IMR-90 (cell line): ENCODE measurements around the gene RAP1GAP2. TPM values are rescaled to one million over a fixed set of nuclear protein-coding genes. Genes with fewer than 3 reads are reported as not detected.
"Not testable (repeated sequence)": the region's sequence is repeated elsewhere in the genome, so short reads cannot be mapped to it uniquely, and the experiment has no call there.

Experiments
- ATAC-seq: fragments of 200-7000 bp; cut with Tn5 transposase; 2 replicates; pipeline ENCODE4 v1.9.1; 2020; ENCODE audit warnings: low read depth, mild to moderate bottlenecking, moderate library complexity
- BruUV-seq: library from RNA; stranded (reverse); fragments of 400-500 nt; replicated peaks from 2 replicates; lab custom pipeline; 2021; lab: Mats Ljungman, UMichigan
- CTCF ChIA-PET: fragments of 300-600 bp; formaldehyde crosslinking; extraction: SDS; loops from one replicate; lab custom pipeline; 2021; ENCODE audit warnings: antibody characterized with exemption; lab: Yijun Ruan, JAX
- POLR2A ChIA-PET: fragments of 300-600 bp; sonication (Branson Sonifier 250); formaldehyde crosslinking; loops from one replicate; lab custom pipeline; 2022; ENCODE audit warnings: antibody characterized with exemption; ENCODE audit not compliant: unreplicated experiment; lab: Charles Lee
- DNase-seq: peaks from one replicate; pipeline ENCODE4 v3.0.0; 2013
- H2AFZ ChIP-seq: replicated peaks from 2 replicates; pipeline ENCODE3; 2013; ENCODE audit warnings: low read length, mild to moderate bottlenecking; ENCODE audit not compliant: poor library complexity
- H2AK5ac ChIP-seq: 2 replicates; pipeline ENCODE4 v1.6.1; 2013; ENCODE audit warnings: low read depth, low read length, inconsistent platforms
- H2AK9ac ChIP-seq: replicated peaks from 2 replicates; pipeline ENCODE3; 2013; ENCODE audit warnings: mild to moderate bottlenecking, low read depth, low read length, moderate library complexity; ENCODE audit not compliant: poor library complexity
- H2BK120ac ChIP-seq: 2 replicates; pipeline ENCODE4 v1.6.1; 2013; ENCODE audit warnings: low read depth, low read length, inconsistent platforms
- H2BK15ac ChIP-seq: 3 replicates; pipeline ENCODE4 v1.6.1; 2013; ENCODE audit warnings: low read depth, low read length, inconsistent platforms
- H2BK20ac ChIP-seq: 2 replicates; pipeline ENCODE4 v1.6.1; 2013; ENCODE audit warnings: low read depth, mild to moderate bottlenecking, inconsistent platforms, low read length, moderate library complexity
- H2BK5ac ChIP-seq: 2 replicates; pipeline ENCODE4 v1.6.1; 2013; ENCODE audit warnings: mild to moderate bottlenecking, low read depth, low read length, inconsistent platforms; ENCODE audit not compliant: poor library complexity, severe bottlenecking
- H3K14ac ChIP-seq: replicated peaks from 2 replicates; pipeline ENCODE4 v1.6.1; 2013; ENCODE audit warnings: low read depth, low read length, inconsistent platforms
- H3K18ac ChIP-seq: 2 replicates; pipeline ENCODE4 v1.6.1; 2013; ENCODE audit warnings: low read depth, low read length, control low read depth
- H3K23ac ChIP-seq: 2 replicates; pipeline ENCODE4 v1.6.1; 2013; ENCODE audit warnings: low read depth, low read length, inconsistent platforms
- H3K27ac ChIP-seq: 2 replicates; pipeline ENCODE4 v1.5.1; 2013; ENCODE audit warnings: mild to moderate bottlenecking, control low read depth, low read length; ENCODE audit not compliant: insufficient read depth
- H3K27me3 ChIP-seq: 2 replicates; pipeline ENCODE4 v1.6.1; 2013; ENCODE audit warnings: low read length; ENCODE audit not compliant: control insufficient read depth, insufficient read depth
- H3K36me3 ChIP-seq: 2 replicates; pipeline ENCODE4 v1.6.1; 2013; ENCODE audit warnings: low read length, mixed read lengths; ENCODE audit not compliant: control insufficient read depth, insufficient read depth
- H3K4ac ChIP-seq: 2 replicates; pipeline ENCODE4 v1.6.1; 2013; ENCODE audit warnings: low read depth, low read length, inconsistent platforms
- H3K4me1 ChIP-seq: 2 replicates; pipeline ENCODE4 v1.6.1; 2013; ENCODE audit warnings: low read length, mixed read lengths; ENCODE audit not compliant: control insufficient read depth, insufficient read depth
- H3K4me2 ChIP-seq: 2 replicates; pipeline ENCODE4 v1.6.1; 2013; ENCODE audit warnings: low read depth, mild to moderate bottlenecking, control low read depth, low read length, moderate library complexity
- H3K4me3 ChIP-seq: 2 replicates; pipeline ENCODE4 v1.5.1; 2013; ENCODE audit warnings: low read depth, mild to moderate bottlenecking, control low read depth, low read length, moderate library complexity; ENCODE audit not compliant: insufficient read depth
- H3K56ac ChIP-seq: 2 replicates; pipeline ENCODE4 v1.6.1; 2013; ENCODE audit warnings: low read length, inconsistent platforms; ENCODE audit not compliant: insufficient read depth; ENCODE audit errors: extremely low read depth
- H3K79me1 ChIP-seq, 2 experiments: 2 replicates each; pipeline ENCODE4 v1.6.1; 2013; ENCODE audit warnings: low read length in 2 of 2, inconsistent platforms in 1 of 2, low read depth in 1 of 2
- H3K9ac ChIP-seq: 2 replicates; pipeline ENCODE4 v1.6.1; 2013; ENCODE audit warnings: low read depth, low read length, control low read depth
- H3K9me1 ChIP-seq: 2 replicates; pipeline ENCODE4 v1.6.1; 2013; ENCODE audit warnings: low read length, inconsistent platforms; ENCODE audit not compliant: insufficient read depth
- H3K9me3 ChIP-seq: 2 replicates; pipeline ENCODE4 v1.6.1; 2013; ENCODE audit warnings: low read length; ENCODE audit not compliant: control insufficient read depth, insufficient read depth
- H4K20me1 ChIP-seq: 2 replicates; pipeline ENCODE4 v1.6.1; 2013; ENCODE audit warnings: low read length, inconsistent platforms; ENCODE audit not compliant: insufficient read depth
- H4K5ac ChIP-seq: 2 replicates; pipeline ENCODE4 v1.6.1; 2013; ENCODE audit warnings: mild to moderate bottlenecking, low read depth, low read length, control low read depth
- H4K8ac ChIP-seq, 2 experiments: 2 replicates each; pipeline ENCODE4 v1.6.1; 2013; ENCODE audit warnings: low read depth in 2 of 2, low read length in 2 of 2, control low read depth in 1 of 2, inconsistent platforms in 1 of 2
- H4K91ac ChIP-seq: 2 replicates; pipeline ENCODE4 v1.6.1; 2013; ENCODE audit warnings: low read depth, low read length, inconsistent platforms; ENCODE audit not compliant: insufficient read depth
- CTCF ChIP-seq: conservative IDR thresholded peaks from 2 replicates; pipeline ENCODE4 v1.5.1; 2012; ENCODE audit warnings: mild to moderate bottlenecking, low read depth, low read length, improper control_type of control experiment
- ELK1 ChIP-seq: fragments of 150-350 bp; IDR thresholded peaks from 2 replicates; pipeline ENCODE4 v1.6.1; 2016; ENCODE audit warnings: low read depth, mild to moderate bottlenecking, low read length, moderate library complexity, borderline replicate concordance
- NFE2L2 ChIP-seq: fragments of 150-350 bp; IDR thresholded peaks from 2 replicates; pipeline ENCODE4 v1.6.1; 2016; ENCODE audit warnings: low read depth, mild to moderate bottlenecking, low read length
- RAD21 ChIP-seq: IDR thresholded peaks from 2 replicates; pipeline ENCODE4 v1.6.1; 2012; ENCODE audit warnings: low read length, improper control_type of control experiment
- WGBS, 2 experiments: methylation state at CpG; one replicate each; pipeline versions ENCODE4 v1.1.5 to v1.1.7; 2013; ENCODE audit warnings: missing lambda C conversion rate in 2 of 2; ENCODE audit not compliant: insufficient read length in 1 of 2; ENCODE audit errors: extremely low coverage in 2 of 2; 5-methylcytosine and 5-hydroxymethylcytosine counted together
- dilution Hi-C: fragments of 300-500 bp; cut with HindIII; formaldehyde crosslinking; loops from one replicate; pipeline ENCODE4 v1.14.3; 2018; ENCODE audit warnings: low sequenced_read_pairs; ENCODE audit not compliant: unreplicated experiment
- in situ Hi-C: fragments of 300-500 bp; cut with MboI; formaldehyde crosslinking; loops from 3 replicates; pipeline ENCODE4 v1.14.3; 2019; ENCODE audit warnings: low sequenced_read_pairs, inconsistent platforms, mixed read lengths
- intact Hi-C: fragments of 100-400 bp; cut with micrococcal nuclease; formaldehyde crosslinking; loops from 2 replicates; pipeline ENCODE4 v1.10.0; 2022
- polyA plus RNA-seq, 3 experiments: library from polyadenylated mRNA; depleted of rRNA; stranded (reverse); fragments of >200 nt; gene quantifications; 2 replicates each; pipeline ENCODE4 v1.2.3, GENCODE V29; 2012; ENCODE audit warnings: low replicate concordance in 1 of 3
- total RNA-seq: library from RNA; depleted of rRNA; stranded (reverse); fragments of >200 nt; gene quantifications from 2 replicates; pipeline ENCODE4 v1.2.3, GENCODE V29; 2012

Gene RAP1GAP2
- total and polyA plus RNA-seq, 2 of the 4 experiments (the other 2 are of a cell fraction), result 5.7 to 7.5 TPM

GRCh38 chr17:2990396-2990795 lies 194.2 kb downstream of the RAP1GAP2 start:
- ChIA-PET CTCF (no interaction called here), POLR2A (no interaction called here)
- 80% methylated on average over 1 of the region's 9 CpGs; no CpG with 5 or more reads in 1 of the 2 experiments for WGBS, 2 experiments
- H3K9ac ChIP-seq, result no peak overlapping the region
- no peaks in the 10 kb centered on the region for H3K9me1 ChIP-seq
- no peaks in the 10 kb centered on the region for H3K4me1 ChIP-seq
- H3K23ac ChIP-seq, result no peak overlapping the region
- no peak overlapping the region for H3K4me2 ChIP-seq
- no peak overlapping the region for H4K91ac ChIP-seq
- H3K18ac ChIP-seq, result no peak overlapping the region
- ATAC-seq (no peak), DNase-seq (no peak)
- no peak overlapping the region for H2BK5ac ChIP-seq
- H2AFZ ChIP-seq, result no peak overlapping the region
- intact Hi-C loops (no loop called here), dilution Hi-C loops (no loop called here), in situ Hi-C loops (no loop called here)
- H3K9me3 ChIP-seq, result no peaks in the 10 kb centered on the region
- TF ChIP-seq CTCF (no peak), ELK1 (no peak), RAD21 (no peak), NFE2L2 (no peak)
- H2AK9ac ChIP-seq, result no peak overlapping the region
- no peak overlapping the region for H3K4ac ChIP-seq
- H3K56ac ChIP-seq, result no peak overlapping the region
- no peak overlapping the region for H2BK120ac ChIP-seq
- BruUV-seq, result no TSS peak
- no peak overlapping the region for H3K27ac ChIP-seq
- no peak overlapping the region for H2AK5ac ChIP-seq
- H3K36me3 ChIP-seq, result no peaks in the 10 kb centered on the region
- no peak overlapping the region for H2BK20ac ChIP-seq
- no peak overlapping the region for H4K5ac ChIP-seq
- H2BK15ac ChIP-seq, result no peak overlapping the region
- H3K27me3 ChIP-seq, result no peaks in the 10 kb centered on the region
- no peaks in the 10 kb centered on the region for H4K20me1 ChIP-seq
- no peak overlapping the region for H3K4me3 ChIP-seq
- no peak overlapping the region for H4K8ac ChIP-seq
- no peaks in the 10 kb centered on the region for H3K79me1 ChIP-seq
- no peak overlapping the region for H3K14ac ChIP-seq

- H3K14ac ChIP-seq, H4K20me1 ChIP-seq, H2BK120ac ChIP-seq, H3K9me3 ChIP-seq, H3K4me3 ChIP-seq, H3K27me3 ChIP-seq, H2AK5ac ChIP-seq, H3K9ac ChIP-seq, in situ Hi-C loops, H2AFZ ChIP-seq, H3K27ac ChIP-seq, H4K5ac ChIP-seq, H3K9me1 ChIP-seq, H2AK9ac ChIP-seq, H4K91ac ChIP-seq, DNase-seq, H3K56ac ChIP-seq, H3K23ac ChIP-seq, H4K8ac ChIP-seq, POLR2A ChIA-PET, H3K4me2 ChIP-seq, H3K18ac ChIP-seq, BruUV-seq, H3K79me1 ChIP-seq, dilution Hi-C loops, H2BK5ac ChIP-seq, intact Hi-C loops, H3K36me3 ChIP-seq, ATAC-seq, H3K4me1 ChIP-seq, H3K4ac ChIP-seq, H2BK15ac ChIP-seq, CTCF ChIA-PET: not testable (repeated sequence)
- 0 out of 2 replicates have a peak overlapping the region, but pooled peaks have one; percentile 24 for H2BK20ac ChIP-seq
- 89% methylated on average over 5 of the region's 21 CpGs; no CpG with 5 or more reads in 1 of the 2 experiments for WGBS, 2 experiments
Observed at GRCh38 chr17:2991396-2992180, 195.3 kb downstream of the RAP1GAP2 start.
